Measurements from ENCODE around the gene CDK5RAP2. TPM values are rescaled to one million over a fixed set of nuclear protein-coding genes. Genes with fewer than 3 reads are reported as not detected.
A peak's percentile ranks its signal among the peaks of the same experiment; 100 is the strongest.
"Not testable (repeated sequence)": the region's sequence is repeated elsewhere in the genome, so short reads cannot be mapped to it uniquely, and the experiment has no call there.

Gene CDK5RAP2
- total RNA-seq, 2 experiments from 2014 or later: 107 to 124 TPM

DNA sequence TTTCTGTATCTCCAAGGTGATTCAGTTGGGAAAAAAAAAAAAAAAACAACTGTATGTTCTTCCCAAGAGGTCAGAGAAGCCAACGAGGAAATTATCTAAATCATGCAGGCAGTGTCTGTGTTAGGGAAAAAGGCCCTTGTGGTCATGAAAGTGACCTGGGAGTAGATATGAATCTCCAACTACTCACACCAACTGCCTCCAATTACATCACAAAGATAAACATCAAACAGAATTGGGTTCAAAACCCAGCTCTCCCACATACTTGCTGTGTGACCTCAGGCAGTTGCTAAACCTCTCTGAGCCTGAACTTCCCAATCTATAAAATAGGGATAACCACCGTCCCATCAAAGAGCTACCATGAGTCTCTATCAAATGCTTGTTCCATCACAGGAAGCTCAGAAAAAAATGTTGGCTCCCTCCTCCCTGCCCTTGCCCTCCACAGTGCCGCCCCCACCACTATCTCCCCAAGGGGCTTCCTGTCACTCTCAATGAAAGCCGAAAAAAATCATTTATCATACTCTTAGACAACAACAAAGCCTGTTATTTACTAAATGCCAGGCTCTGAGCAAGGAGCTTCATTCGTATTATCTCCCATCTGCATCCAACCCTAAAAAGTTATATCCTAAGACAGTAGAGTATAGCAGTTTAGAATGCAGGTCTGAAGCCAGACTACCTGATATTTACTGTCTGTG, 42.9 kb downstream of the CDK5RAP2 start:
- H3K27ac Mint-ChIP-seq: no peak overlapping the region
- H3K4me3 Mint-ChIP-seq: no peak overlapping the region
- DNase-seq (no peak), ATAC-seq (no peak)
- ChIA-PET POLR2A (no interaction called here), CTCF (interaction anchor here (0.6 to 1.7 kb wide), 3 partner anchors 9 to 461 kb away, joined by 3 to 4 read pairs (median 3); no protein-coding TSS in a partner anchor)
- H3K4me1 Mint-ChIP-seq (ENCODE audit: low read depth): no peaks in the 10 kb centered on the region
- H3K27me3 Mint-ChIP-seq (ENCODE audit: low read depth): no peaks in the 10 kb centered on the region
- no peaks in the 10 kb centered on the region for H3K9me3 Mint-ChIP-seq (ENCODE audit: insufficient read depth)
- peaks cover 53% of the 10 kb centered on the region for H3K36me3 Mint-ChIP-seq (ENCODE audit: low read depth)

DNA sequence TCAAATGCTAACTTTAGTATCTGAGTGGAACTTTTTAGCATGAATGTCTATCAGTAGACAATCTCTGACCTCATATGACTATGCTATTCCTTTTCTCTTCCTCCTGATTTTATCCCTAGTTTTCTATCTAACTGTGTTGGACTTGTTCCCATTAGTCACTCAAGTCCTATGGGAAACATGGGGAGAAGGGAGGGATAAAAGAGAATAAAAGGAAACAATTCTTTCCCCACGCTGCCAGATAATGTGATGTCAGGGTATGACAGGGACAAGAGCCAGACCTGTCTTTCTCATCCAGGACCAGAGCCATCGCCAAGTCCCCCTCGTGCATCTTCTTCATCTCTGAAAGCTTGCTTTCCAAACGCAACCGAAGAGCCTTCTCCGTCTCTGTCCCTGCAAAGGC, 43.9 kb downstream of the CDK5RAP2 start:
- no peaks in the 10 kb centered on the region for H3K9me3 Mint-ChIP-seq (ENCODE audit: insufficient read depth)
- H3K36me3 Mint-ChIP-seq (ENCODE audit: low read depth): peaks cover 52% of the 10 kb centered on the region
- H3K27ac Mint-ChIP-seq: no peak overlapping the region
- no peak for ATAC-seq
- H3K27me3 Mint-ChIP-seq (ENCODE audit: low read depth): no peaks in the 10 kb centered on the region
- CTCF ChIA-PET: no interaction called here
- DNase-seq: no peak
- POLR2A ChIA-PET: no interaction called here
- H3K4me3 Mint-ChIP-seq: no peak overlapping the region
- H3K4me1 Mint-ChIP-seq (ENCODE audit: low read depth): no peaks in the 10 kb centered on the region

DNA sequence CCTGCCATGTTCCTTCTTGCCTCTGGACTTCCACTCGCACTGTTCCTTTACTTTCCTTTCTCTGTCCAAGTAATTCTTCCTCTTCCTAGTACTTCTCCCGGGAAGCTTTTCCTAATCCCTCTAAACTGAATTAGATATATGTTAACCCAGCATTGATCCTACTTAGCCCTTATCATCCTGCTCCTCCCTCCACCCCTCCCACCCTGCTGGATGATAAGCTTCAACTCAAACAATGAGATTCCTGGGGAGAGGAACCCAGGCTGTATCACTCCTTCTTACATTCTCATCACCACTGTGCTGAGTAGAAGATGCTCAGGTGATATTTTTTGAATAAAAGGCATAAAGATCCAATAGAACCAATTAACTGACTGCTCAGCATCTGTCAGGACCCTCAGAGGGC, 45.7 kb downstream of the CDK5RAP2 start:
- no peak overlapping the region for H3K4me3 Mint-ChIP-seq
- ChIA-PET POLR2A (no interaction called here), CTCF (no interaction called here)
- DNase-seq (no peak), ATAC-seq (no peak)
- H3K27me3 Mint-ChIP-seq (ENCODE audit: low read depth): no peaks in the 10 kb centered on the region
- H3K36me3 Mint-ChIP-seq (ENCODE audit: low read depth): peaks cover 59% of the 10 kb centered on the region
- H3K27ac Mint-ChIP-seq: no peak overlapping the region
- no peaks in the 10 kb centered on the region for H3K9me3 Mint-ChIP-seq (ENCODE audit: insufficient read depth)
- H3K4me1 Mint-ChIP-seq (ENCODE audit: low read depth): no peaks in the 10 kb centered on the region

DNA sequence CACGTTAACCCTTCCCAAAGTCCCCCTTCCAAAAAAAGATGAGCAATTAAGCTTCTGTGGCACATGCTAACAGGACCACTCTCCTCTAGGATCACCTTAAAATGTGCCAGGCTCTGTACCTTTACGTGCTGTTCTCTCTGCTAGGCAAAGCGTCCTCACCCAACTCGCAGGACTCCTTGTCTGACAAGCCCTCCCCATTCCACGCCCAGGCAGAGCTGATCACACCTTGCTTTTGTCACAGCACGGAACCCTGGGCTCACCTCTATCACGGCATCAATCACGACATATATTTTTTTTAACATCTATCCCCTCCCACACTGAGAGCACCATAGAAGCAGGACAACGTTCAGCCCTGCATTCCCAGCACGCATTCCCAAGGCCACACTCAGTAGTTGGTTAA, 47.1 kb downstream of the CDK5RAP2 start:
- ATAC-seq: no peak
- no peaks in the 10 kb centered on the region for H3K9me3 Mint-ChIP-seq (ENCODE audit: insufficient read depth)
- no peaks in the 10 kb centered on the region for H3K27me3 Mint-ChIP-seq (ENCODE audit: low read depth)
- no peaks in the 10 kb centered on the region for H3K4me1 Mint-ChIP-seq (ENCODE audit: low read depth)
- POLR2A ChIA-PET: no interaction called here
- H3K27ac Mint-ChIP-seq: no peak overlapping the region
- H3K36me3 Mint-ChIP-seq (ENCODE audit: low read depth): peaks cover 69% of the 10 kb centered on the region
- CTCF ChIA-PET: interaction anchor here (1.4 to 1.5 kb wide), 2 partner anchors 11 to 12 kb away, joined by 4 to 6 read pairs; no protein-coding TSS in a partner anchor
- DNase-seq: no peak
- no peak overlapping the region for H3K4me3 Mint-ChIP-seq

DNA sequence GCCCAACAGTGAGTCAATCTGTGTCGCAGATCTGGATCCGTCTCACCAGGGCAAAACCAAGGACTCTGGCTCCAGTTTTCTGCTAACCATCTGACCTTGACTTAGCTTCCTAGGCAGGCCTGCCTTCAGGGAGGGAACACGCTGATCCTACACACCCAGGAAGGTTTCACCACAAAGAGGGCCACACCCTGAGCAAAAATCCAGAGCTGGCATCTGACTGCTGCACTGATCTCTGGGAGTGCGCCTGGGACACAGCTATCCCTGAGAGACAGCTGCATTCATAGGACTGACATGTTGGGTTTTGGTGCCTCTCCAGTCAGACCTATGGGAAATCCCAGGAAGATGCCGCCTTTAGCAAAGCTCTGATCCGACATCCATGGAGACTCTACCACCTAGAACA, 47.5 kb downstream of the CDK5RAP2 start:
- peaks cover 73% of the 10 kb centered on the region for H3K36me3 Mint-ChIP-seq (ENCODE audit: low read depth)
- ChIA-PET CTCF (interaction anchor here (1.4 to 1.8 kb wide), 3 partner anchors 9 to 11 kb away, joined by 4 to 6 read pairs (median 4); no protein-coding TSS in a partner anchor), POLR2A (no interaction called here)
- no peak for ATAC-seq
- no peaks in the 10 kb centered on the region for H3K9me3 Mint-ChIP-seq (ENCODE audit: insufficient read depth)
- no peaks in the 10 kb centered on the region for H3K27me3 Mint-ChIP-seq (ENCODE audit: low read depth)
- no peak for DNase-seq
- H3K27ac Mint-ChIP-seq: no peak overlapping the region
- H3K4me1 Mint-ChIP-seq (ENCODE audit: low read depth): no peaks in the 10 kb centered on the region
- H3K4me3 Mint-ChIP-seq: no peak overlapping the region

DNA sequence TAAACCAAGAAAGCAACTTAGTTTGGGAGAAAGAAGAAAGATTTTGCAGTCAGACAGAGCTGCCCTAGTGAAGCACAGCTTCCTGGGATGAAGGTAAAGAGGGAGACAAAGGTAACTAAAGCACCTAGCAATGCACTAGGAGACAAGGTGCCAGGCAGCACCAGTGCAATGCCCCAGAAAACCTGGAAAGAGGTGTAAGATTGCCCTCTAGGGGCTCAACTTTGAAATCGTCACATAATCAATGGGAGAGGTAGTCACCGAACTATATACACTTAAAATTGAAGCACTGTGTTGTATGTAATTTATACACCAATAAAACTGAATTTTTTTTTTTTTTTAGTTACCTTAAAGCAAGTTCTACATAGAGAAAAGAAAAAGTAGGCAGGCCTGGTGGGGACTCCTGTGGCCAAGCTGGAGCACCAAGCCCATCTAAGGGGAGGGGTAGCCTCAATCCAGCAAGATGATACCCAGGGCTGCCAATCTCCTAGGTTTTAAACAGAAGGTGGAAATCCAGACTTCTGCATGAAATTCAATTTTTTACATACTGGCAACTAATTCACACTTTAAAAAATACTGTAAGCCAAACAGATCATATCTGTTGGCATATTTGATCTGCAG, 48.2 kb downstream of the CDK5RAP2 start:
- Mint-ChIP-seq H3K4me1 (ENCODE audit: low read depth) (no peaks in the 10 kb centered on the region), H3K4me3 (no peak overlapping the region), H3K27me3 (ENCODE audit: low read depth) (no peaks in the 10 kb centered on the region), H3K9me3 (ENCODE audit: insufficient read depth) (no peaks in the 10 kb centered on the region), H3K36me3 (ENCODE audit: low read depth) (peaks cover 74% of the 10 kb centered on the region), H3K27ac (no peak overlapping the region)
- ATAC-seq (no peak), DNase-seq (peak; percentile 32)
- POLR2A ChIA-PET: no interaction called here
- CTCF ChIA-PET: interaction anchor here (1.1 to 1.8 kb wide), 6 partner anchors 10 to 93 kb away, joined by 3 to 6 read pairs (median 4); no protein-coding TSS in a partner anchor

DNA sequence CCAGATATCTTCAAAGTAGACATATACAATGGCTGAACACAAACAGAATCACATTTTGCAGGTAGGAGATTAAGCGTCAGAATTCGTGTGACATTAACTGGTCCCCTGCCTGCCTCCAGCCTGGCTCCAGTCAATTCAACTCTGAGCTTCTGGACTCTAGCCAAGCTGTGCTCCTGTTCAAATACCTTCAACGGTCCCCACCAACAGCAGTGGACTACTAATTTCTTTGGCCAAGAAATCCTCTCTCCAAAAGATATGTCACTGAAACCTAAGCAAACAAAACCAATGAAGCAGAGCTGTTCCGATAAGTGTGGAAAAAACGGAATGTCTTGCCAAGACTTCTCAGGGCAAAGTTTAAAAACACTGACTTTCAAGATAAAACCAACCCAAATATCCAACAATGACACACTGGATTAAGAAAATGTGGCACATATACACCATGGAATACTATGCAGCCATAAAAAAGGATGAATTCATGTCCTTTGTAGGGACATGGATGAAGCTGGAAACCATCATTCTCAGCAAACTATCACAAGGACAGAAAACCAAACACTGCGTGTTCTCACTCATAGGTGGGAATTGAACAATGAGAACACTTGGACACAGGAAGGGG, 49.6 kb downstream of the CDK5RAP2 start:
- CTCF ChIA-PET: interaction anchor here (1.2 to 1.8 kb wide), 2 partner anchors 11 to 92 kb away, joined by 3 to 4 read pairs; no protein-coding TSS in a partner anchor
- H3K4me1 Mint-ChIP-seq (ENCODE audit: low read depth); H3K27me3 Mint-ChIP-seq (ENCODE audit: low read depth); POLR2A ChIA-PET; ATAC-seq; H3K27ac Mint-ChIP-seq; DNase-seq; H3K9me3 Mint-ChIP-seq (ENCODE audit: insufficient read depth); H3K4me3 Mint-ChIP-seq: not testable (repeated sequence)
- peaks cover 74% of the 10 kb centered on the region for H3K36me3 Mint-ChIP-seq (ENCODE audit: low read depth)

DNA sequence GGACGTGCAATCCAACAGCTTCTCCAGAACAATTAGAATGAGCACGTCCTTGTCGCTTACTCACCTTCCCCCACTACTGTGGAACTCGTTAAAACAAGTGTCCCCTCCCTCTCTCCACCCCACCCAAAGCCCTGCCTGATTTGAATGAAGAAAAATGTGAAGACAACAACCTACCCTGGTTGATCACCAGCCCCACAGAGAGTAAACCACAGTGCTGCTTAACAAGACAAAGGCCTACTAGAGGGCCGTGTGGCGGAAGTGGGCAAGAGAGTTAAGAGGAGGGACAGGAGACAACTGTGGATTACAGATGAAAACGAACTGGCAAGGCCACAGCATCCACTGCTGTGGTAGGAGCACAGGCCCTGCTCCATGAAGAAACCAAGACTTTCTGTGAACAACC, 51.1 kb downstream of the CDK5RAP2 start:
- Mint-ChIP-seq H3K4me1 (ENCODE audit: low read depth) (no peaks in the 10 kb centered on the region), H3K4me3 (no peak overlapping the region), H3K9me3 (ENCODE audit: insufficient read depth) (no peaks in the 10 kb centered on the region), H3K27ac (no peak overlapping the region), H3K36me3 (ENCODE audit: low read depth) (peaks cover 74% of the 10 kb centered on the region), H3K27me3 (ENCODE audit: low read depth) (no peaks in the 10 kb centered on the region)
- ChIA-PET POLR2A (no interaction called here), CTCF (interaction anchor here (1.2 kb wide), 1 partner anchor 17 kb away, joined by 3 read pairs; no protein-coding TSS in a partner anchor)
- DNase-seq (no peak), ATAC-seq (no peak)

DNA sequence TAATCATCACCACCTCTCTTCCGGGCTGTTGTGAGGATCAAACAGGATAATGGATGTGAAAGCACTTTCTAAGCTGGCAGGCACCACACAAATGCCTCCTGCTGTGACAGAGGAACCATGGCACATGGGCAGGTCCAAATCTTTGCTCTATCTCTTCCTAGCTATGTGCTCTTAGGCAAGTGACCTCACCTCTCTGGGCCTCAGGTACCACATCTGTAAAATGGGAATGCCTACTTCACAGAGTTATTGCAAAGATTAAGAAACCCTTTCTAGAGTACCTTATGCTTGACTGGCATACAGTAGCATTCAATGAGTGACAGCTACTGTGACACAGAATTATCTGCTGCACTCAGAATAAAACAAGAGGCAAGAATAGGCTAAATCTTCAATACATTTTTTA, 51.6 kb downstream of the CDK5RAP2 start:
- CTCF ChIA-PET: interaction anchor here (1.2 kb wide), 1 partner anchor 17 kb away, joined by 3 read pairs; no protein-coding TSS in a partner anchor
- no peaks in the 10 kb centered on the region for H3K9me3 Mint-ChIP-seq (ENCODE audit: insufficient read depth)
- no peak for ATAC-seq
- no peaks in the 10 kb centered on the region for H3K27me3 Mint-ChIP-seq (ENCODE audit: low read depth)
- H3K27ac Mint-ChIP-seq: no peak overlapping the region
- DNase-seq: no peak
- POLR2A ChIA-PET: no interaction called here
- H3K36me3 Mint-ChIP-seq (ENCODE audit: low read depth): peaks cover 77% of the 10 kb centered on the region
- H3K4me3 Mint-ChIP-seq: no peak overlapping the region
- H3K4me1 Mint-ChIP-seq (ENCODE audit: low read depth): no peaks in the 10 kb centered on the region

DNA sequence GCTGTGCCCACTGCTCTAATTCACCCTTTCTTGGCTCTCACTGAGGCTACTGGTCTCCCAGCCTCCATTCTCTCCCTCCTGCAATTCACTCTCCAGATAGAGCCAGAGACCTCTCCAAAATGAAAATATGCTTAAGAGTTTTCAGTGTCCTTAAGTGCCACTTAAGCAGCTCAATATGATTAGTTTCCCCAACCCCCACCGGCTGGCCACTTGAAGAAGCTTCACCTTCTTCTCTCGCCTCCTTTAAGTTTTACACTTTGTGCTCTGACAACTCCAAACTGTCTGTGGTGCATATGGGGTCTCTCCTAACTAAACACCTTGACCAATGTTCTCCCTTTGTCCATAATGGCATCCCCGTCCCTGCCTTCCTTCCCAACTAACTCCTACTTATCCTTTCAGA, 53.4 kb downstream of the CDK5RAP2 start:
- ATAC-seq (no peak), DNase-seq (no peak)
- Mint-ChIP-seq H3K36me3 (ENCODE audit: low read depth) (peaks cover 81% of the 10 kb centered on the region), H3K4me1 (ENCODE audit: low read depth) (no peaks in the 10 kb centered on the region), H3K27ac (no peak overlapping the region), H3K9me3 (ENCODE audit: insufficient read depth) (no peaks in the 10 kb centered on the region), H3K4me3 (no peak overlapping the region), H3K27me3 (ENCODE audit: low read depth) (no peaks in the 10 kb centered on the region)
- ChIA-PET CTCF (interaction anchor here (1.3 kb wide), 1 partner anchor 11 kb away, joined by 4 read pairs; no protein-coding TSS in a partner anchor), POLR2A (no interaction called here)

DNA sequence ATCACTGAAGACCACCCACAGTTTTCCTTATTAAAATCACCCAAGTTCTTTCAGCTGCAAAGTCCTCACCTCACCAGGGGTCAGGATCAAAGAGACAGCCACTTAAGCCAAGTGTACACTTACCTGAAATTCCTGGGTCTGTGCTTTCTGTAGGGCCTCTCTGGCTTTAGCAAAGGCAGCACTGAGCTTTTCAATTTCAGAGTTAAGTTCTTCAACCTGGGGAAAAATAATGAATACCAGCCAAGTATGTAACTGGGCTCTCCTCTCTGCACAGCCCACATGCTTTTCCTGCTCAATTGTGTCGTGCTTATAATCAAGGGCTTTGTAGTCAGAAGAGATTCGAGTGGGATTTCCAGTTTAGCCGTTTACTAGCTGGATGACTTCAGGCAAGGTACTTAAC, 55.1 kb downstream of the CDK5RAP2 start:
- Mint-ChIP-seq H3K27ac (no peak overlapping the region), H3K27me3 (ENCODE audit: low read depth) (no peaks in the 10 kb centered on the region), H3K4me3 (no peak overlapping the region), H3K36me3 (ENCODE audit: low read depth) (peaks cover 72% of the 10 kb centered on the region), H3K4me1 (ENCODE audit: low read depth) (no peaks in the 10 kb centered on the region), H3K9me3 (ENCODE audit: insufficient read depth) (no peaks in the 10 kb centered on the region)
- ATAC-seq: no peak
- no peak for DNase-seq
- ChIA-PET CTCF (interaction anchor here (0.6 kb wide), 1 partner anchor 71 kb away, joined by 3 read pairs; no protein-coding TSS in a partner anchor), POLR2A (no interaction called here)

DNA sequence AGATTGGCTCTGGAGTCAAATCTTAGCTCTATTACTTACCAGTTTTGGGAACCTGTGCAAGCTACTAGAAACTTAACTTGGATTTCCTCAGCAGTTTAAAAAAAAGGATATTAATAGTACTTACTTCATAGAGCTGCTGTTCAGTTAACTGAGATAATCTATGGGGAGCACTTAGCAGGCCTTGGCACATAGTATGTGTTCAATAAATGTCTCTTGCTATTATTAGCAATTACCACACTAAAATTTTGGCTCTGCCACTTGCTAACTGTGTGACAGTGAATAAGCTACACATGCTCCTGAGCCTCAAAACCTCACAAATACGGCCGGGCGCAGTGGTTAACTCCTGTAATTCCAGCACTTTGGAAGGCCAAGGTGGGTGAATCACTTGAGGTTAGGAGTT, 55.9 kb downstream of the CDK5RAP2 start:
- POLR2A ChIA-PET: no interaction called here
- DNase-seq (no peak), ATAC-seq (no peak)
- Mint-ChIP-seq H3K27me3 (ENCODE audit: low read depth) (no peaks in the 10 kb centered on the region), H3K9me3 (ENCODE audit: insufficient read depth) (no peaks in the 10 kb centered on the region), H3K27ac (no peak overlapping the region), H3K4me1 (ENCODE audit: low read depth) (no peaks in the 10 kb centered on the region), H3K4me3 (no peak overlapping the region), H3K36me3 (ENCODE audit: low read depth) (peaks cover 72% of the 10 kb centered on the region)
- CTCF ChIA-PET: no interaction called here

Measured in activated CD8-positive, alpha-beta T cell treated with anti-CD3 and anti-CD28 coated beads, Interleukin-2, amount 10 ng/mL, durations not matched to agents 7 days and 5 days (primary cell).